Testis (tissue), 3 donors: ENCODE measurements around the gene CCDC102A. TPM values are rescaled to one million over a fixed set of nuclear protein-coding genes. Genes with fewer than 3 reads are reported as not detected.

Experiments used
- DNase-seq: peaks from one replicate; pipeline ENCODE4 v3.0.0-alpha.2; 2019
- H3K27ac ChIP-seq, 2 donors: fragments of 200-600 bp; sonication (generic); one replicate each; pipeline ENCODE4 v1.5.1; 2019
- H3K27me3 ChIP-seq: fragments of 200-600 bp; sonication (generic); one replicate; pipeline ENCODE4 v1.5.1; 2019
- H3K36me3 ChIP-seq: fragments of 200-600 bp; sonication (generic); one replicate; pipeline ENCODE4 v1.5.1; 2017; ENCODE audit warnings: low read depth; ENCODE audit errors: missing control alignments
- H3K4me1 ChIP-seq: fragments of 200-600 bp; sonication (generic); one replicate; pipeline ENCODE4 v1.5.1; 2019
- H3K4me3 ChIP-seq, 2 donors: fragments of 200-600 bp; sonication (generic); one replicate each; pipeline ENCODE4 v1.5.1; 2017 to 2019
- H3K9me3 ChIP-seq: fragments of 200-600 bp; sonication (generic); one replicate; pipeline ENCODE4 v1.5.1; 2017
- POLR2A ChIP-seq: fragments of 450-650 bp; IDR thresholded peaks from one replicate; pipeline ENCODE4 v1.6.1; 2017; ENCODE audit warnings: antibody characterized with exemption, mild to moderate bottlenecking, moderate library complexity
- WGBS, 2 donors: methylation state at CpG; one replicate each; pipeline ENCODE4 v1.1.5; 2018; 5-methylcytosine and 5-hydroxymethylcytosine counted together
- intact Hi-C: fragments of 100-400 bp; cut with DNase I; formaldehyde crosslinking; loops from one replicate; pipeline ENCODE4 v1.15.1; 2023; ENCODE audit warnings: low total_unique reads
- polyA plus RNA-seq: library from polyadenylated mRNA; stranded (reverse); fragments of 350-450 nt; fragmentation: Illumina TruSeq; extraction: RNeasy Lipid Tissue Mini Kit (QIAGEN cat#74804); gene quantifications from one replicate; pipeline ENCODE4 v1.2.3, GENCODE V29; 2014; ENCODE audit warnings: low read depth, low replicate concordance; ENCODE audit not compliant: insufficient read depth
- total RNA-seq, 2 donors: library from RNA; depleted of rRNA; stranded (reverse); fragments of >200 nt; gene quantifications; one replicate each; pipeline ENCODE4 v1.2.3, GENCODE V29; 2016
- TF ChIP-seq, protein P1 (sequence below), 3 experiments: fragments of 450-650 bp in 2 of 3; fragments of 200-600 bp in 1 of 3; sonication (generic) in 1 of 3; IDR thresholded peaks; one replicate each; pipeline ENCODE4 v1.5.1; 2016 to 2019; ENCODE audit warnings: antibody characterized with exemption in 3 of 3, mild to moderate bottlenecking in 2 of 3, moderate library complexity in 1 of 3

CCDC102A gene
- total and polyA plus RNA-seq, 3 donors from 2014 or later, result 7.7 to 16.7 (median 13.1) TPM

DNA sequence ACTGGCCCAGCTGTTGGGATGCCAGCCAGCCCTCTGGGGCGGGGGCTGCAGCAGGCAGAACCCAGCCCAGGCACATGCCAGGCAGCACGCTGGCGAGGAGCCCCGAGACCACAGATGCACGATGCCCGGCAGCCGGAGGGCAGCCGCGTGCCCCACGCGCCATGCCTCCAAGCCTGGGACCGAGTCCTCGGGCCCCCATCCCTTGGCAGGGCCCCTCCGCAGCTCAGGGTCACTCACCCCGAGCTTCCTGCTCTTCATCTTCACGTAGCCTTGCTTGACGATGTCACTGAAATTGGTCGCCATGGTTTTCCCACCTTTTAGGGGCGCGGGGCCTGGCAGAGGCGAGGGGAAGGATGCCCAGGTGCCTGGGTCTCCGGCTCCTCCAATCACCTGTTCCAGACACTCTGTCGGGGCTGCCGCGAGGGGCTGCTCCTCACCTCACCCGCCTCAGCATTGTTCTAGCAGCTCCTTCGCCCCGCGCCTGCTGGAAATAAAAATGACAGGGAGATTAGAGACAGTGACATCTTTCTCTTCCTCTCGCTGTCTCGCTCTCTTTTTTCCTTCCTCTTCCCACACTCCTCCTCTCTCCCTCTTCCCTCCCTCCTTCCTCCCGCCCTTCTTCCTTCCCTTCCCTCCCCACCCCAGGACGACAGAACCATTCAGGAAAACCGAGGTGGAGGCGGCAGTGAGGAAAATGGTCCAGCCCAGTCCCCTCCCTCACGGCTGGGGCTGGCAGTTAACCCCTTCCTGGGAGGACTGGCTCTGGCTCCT is 57.0 kb downstream of the CCDC102A start:
- no peak for DNase-seq
- Histone ChIP-seq H3K4me1 (peaks cover 27% of the 10 kb centered on the region), H3K27me3 (no peaks in the 10 kb centered on the region), H3K9me3 (no peaks in the 10 kb centered on the region), H3K4me3 (peak overlapping the region in 1 of 2 donors; percentile 43), H3K36me3 (no peaks in the 10 kb centered on the region), H3K27ac (no peak overlapping the region)
- 28 to 45% methylated on average over 30 to 36 of the region's 36 CpGs for WGBS, 2 donors
- TF ChIP-seq POLR2A, result no peak
- TF ChIP-seq, protein P1, sequence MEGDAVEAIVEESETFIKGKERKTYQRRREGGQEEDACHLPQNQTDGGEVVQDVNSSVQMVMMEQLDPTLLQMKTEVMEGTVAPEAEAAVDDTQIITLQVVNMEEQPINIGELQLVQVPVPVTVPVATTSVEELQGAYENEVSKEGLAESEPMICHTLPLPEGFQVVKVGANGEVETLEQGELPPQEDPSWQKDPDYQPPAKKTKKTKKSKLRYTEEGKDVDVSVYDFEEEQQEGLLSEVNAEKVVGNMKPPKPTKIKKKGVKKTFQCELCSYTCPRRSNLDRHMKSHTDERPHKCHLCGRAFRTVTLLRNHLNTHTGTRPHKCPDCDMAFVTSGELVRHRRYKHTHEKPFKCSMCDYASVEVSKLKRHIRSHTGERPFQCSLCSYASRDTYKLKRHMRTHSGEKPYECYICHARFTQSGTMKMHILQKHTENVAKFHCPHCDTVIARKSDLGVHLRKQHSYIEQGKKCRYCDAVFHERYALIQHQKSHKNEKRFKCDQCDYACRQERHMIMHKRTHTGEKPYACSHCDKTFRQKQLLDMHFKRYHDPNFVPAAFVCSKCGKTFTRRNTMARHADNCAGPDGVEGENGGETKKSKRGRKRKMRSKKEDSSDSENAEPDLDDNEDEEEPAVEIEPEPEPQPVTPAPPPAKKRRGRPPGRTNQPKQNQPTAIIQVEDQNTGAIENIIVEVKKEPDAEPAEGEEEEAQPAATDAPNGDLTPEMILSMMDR (IDR thresholded peaks at IDR 0.05), result no peak
- intact Hi-C loops, result no loop called here

GRCh38 chr16:57478396-57479204 is 57.8 kb downstream of the CCDC102A start:
- intact Hi-C loops, result no loop called here
- Histone ChIP-seq H3K27me3 (no peaks in the 10 kb centered on the region), H3K27ac (no peak overlapping the region), H3K4me3 (peak overlapping the region in 1 of 2 donors; percentile 43), H3K36me3 (no peaks in the 10 kb centered on the region), H3K9me3 (no peaks in the 10 kb centered on the region), H3K4me1 (peaks cover 27% of the 10 kb centered on the region)
- no peak for DNase-seq
- 53 to 73% methylated on average over 11 to 15 of the region's 15 CpGs for WGBS, 2 donors
- TF ChIP-seq, protein P1 (IDR thresholded peaks at IDR 0.05), result no peak
- no peak for TF ChIP-seq POLR2A

GRCh38 chr16:57477531-57478202 is 58.7 kb downstream of the CCDC102A start:
- intact Hi-C loops, result no loop called here
- 76 to 78% methylated on average over 9 of the region's 9 CpGs for WGBS, 2 donors
- peaks cover 27% of the 10 kb centered on the region for H3K4me1 ChIP-seq
- no peaks in the 10 kb centered on the region for H3K27me3 ChIP-seq
- no peak for DNase-seq
- H3K4me3 ChIP-seq, result no peak overlapping the region
- TF ChIP-seq POLR2A, result no peak
- TF ChIP-seq, protein P1 (IDR thresholded peaks at IDR 0.05), result no peak
- H3K27ac ChIP-seq, result no peak overlapping the region
- no peaks in the 10 kb centered on the region for H3K9me3 ChIP-seq
- H3K36me3 ChIP-seq, result no peaks in the 10 kb centered on the region

DNA sequence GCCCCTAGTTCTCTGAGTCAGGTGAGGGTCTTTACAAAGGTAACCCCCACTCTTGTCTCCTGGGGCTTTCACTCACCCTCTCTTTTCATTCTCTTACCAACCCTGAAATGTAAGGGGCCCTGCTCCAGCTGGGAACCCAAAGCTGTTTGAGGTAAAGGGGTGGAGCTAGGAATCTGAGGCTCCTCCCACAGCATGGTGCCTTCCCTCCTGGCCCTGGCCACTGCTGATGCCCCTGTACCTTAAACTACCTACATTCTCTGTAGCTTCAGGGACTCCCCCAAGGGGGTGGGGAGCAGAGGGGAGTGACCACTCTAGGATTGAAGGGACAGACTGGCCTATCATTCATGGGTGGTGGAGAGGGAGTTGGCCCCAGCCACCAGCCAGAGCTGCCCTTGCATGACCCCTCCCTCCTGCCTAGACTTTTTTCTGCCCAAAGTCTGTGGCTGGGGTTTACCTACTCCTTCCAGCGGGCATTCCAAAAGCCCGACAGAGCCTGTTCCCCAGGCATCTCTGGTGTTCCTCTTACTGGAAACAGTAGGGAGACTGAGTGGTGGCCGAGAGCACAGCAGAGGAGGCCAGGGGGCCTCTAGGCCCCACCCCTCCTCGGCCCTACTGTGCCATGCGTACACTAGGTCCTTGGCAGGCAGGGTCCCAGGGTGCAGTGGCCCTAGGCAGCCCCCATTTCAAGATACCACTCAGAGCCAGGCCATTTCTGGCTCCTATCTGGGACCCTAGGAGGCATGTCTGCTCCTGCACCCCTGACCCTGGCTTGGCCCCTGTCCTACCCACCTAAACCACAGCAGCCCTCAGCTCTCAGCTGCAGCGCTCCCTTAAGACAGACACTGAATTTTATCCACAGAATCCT is 59.6 kb downstream of the CCDC102A start:
- no peak for DNase-seq
- TF ChIP-seq POLR2A, result no peak
- TF ChIP-seq, protein P1 (IDR thresholded peaks at IDR 0.05), result no peak

More for the DNA sequence above, 59.6 kb downstream of the CCDC102A start:
- Histone ChIP-seq H3K27ac (no peak overlapping the region), H3K27me3 (no peaks in the 10 kb centered on the region), H3K4me1 (peaks cover 29% of the 10 kb centered on the region), H3K4me3 (no peak overlapping the region), H3K36me3 (no peaks in the 10 kb centered on the region), H3K9me3 (no peaks in the 10 kb centered on the region)
- intact Hi-C loops, result no loop called here
- 85 to 100% methylated on average over 5 to 6 of the region's 6 CpGs for WGBS, 2 donors
